Aorta (tissue), 5 donors: ENCODE results near the gene C11orf68. TPM values are rescaled to one million over a fixed set of nuclear protein-coding genes. Genes with fewer than 3 reads are reported as not detected.
"Not testable (repeated sequence)": the region's sequence is repeated elsewhere in the genome, so short reads cannot be mapped to it uniquely, and the experiment has no call there.

Source experiments
- ATAC-seq: fragments of 200-7000 bp; cut with Tn5 transposase; one replicate; pipeline ENCODE4 v1.9.1; 2022; ENCODE audit warnings: moderate library complexity; ENCODE audit not compliant: low FRiP score
- DNase-seq, 2 donors: peaks; one replicate each; pipeline ENCODE4 v3.0.0-alpha.2; 2020
- H3K27ac ChIP-seq, 2 donors: one replicate each; pipeline ENCODE4 v1.5.1; 2013; ENCODE audit warnings: low read length in 2 of 2, mild to moderate bottlenecking in 2 of 2, moderate library complexity in 2 of 2, control low read depth in 1 of 2, inconsistent platforms in 1 of 2, low read depth in 1 of 2
- H3K27me3 ChIP-seq, 2 donors: one replicate each; pipeline ENCODE4 v1.6.1; 2013; ENCODE audit warnings: control low read depth in 1 of 2, low read length in 1 of 2, mild to moderate bottlenecking in 1 of 2, moderate library complexity in 1 of 2; ENCODE audit not compliant: insufficient read depth in 2 of 2, control insufficient read depth in 1 of 2
- H3K36me3 ChIP-seq, 2 donors: one replicate each; pipeline ENCODE4 v1.6.1; 2013; ENCODE audit warnings: control low read depth in 1 of 2, low read length in 1 of 2, mild to moderate bottlenecking in 1 of 2; ENCODE audit not compliant: insufficient read depth in 2 of 2, control insufficient read depth in 1 of 2
- H3K4me1 ChIP-seq, 2 donors: one replicate each; pipeline ENCODE4 v1.6.1; 2013; ENCODE audit warnings: low read length in 2 of 2, control low read depth in 1 of 2, mild to moderate bottlenecking in 1 of 2, moderate library complexity in 1 of 2; ENCODE audit not compliant: insufficient read depth in 2 of 2, control insufficient read depth in 1 of 2
- H3K4me3 ChIP-seq, 2 donors: one replicate each; pipeline ENCODE4 v1.5.1; 2013; ENCODE audit warnings: low read length in 2 of 2, control low read depth in 1 of 2, mild to moderate bottlenecking in 1 of 2
- H3K9me3 ChIP-seq: one replicate; pipeline ENCODE4 v1.6.1; 2013; ENCODE audit warnings: mild to moderate bottlenecking, low read length; ENCODE audit not compliant: control insufficient read depth
- WGBS, 2 donors: extraction: QIAGEN DNeasy Blood & Tissue Kit; methylation state at CpG; one replicate each; pipeline ENCODE4 v1.1.7; 2013; 5-methylcytosine and 5-hydroxymethylcytosine counted together
- intact Hi-C, 2 donors: fragments of 100-400 bp; cut with DNase I; formaldehyde crosslinking; loops; one replicate each; pipeline versions ENCODE4 v1.14.2 to v1.15.0; 2022
- polyA plus RNA-seq, 2 donors: library from polyadenylated mRNA; stranded (reverse); fragments of 200-250 nt; gene quantifications; one replicate each; pipeline ENCODE4 v1.2.3, GENCODE V29; 2013
- total RNA-seq, 2 donors: library from RNA; stranded (reverse); fragmentation: NEBNext Ultra II Directional; extraction: Animal tissue kit (Norgen Biotek cat#: 25700); gene quantifications; one replicate each; pipeline ENCODE4 v1.2.1, GENCODE V29; 2021
- donor health status: healthy with polysubstance abuse.
- donor health status: Bipolar disorder and iron deficiency.
- donor health status: DM: no; HTN: no; CAD: no.
- donor health status: DM: no; HTN: no; CAD: no.
- donor health status: DM: yes; HTN: yes; CAD: no.

Gene C11orf68
- total and polyA plus RNA-seq, 4 donors: 34.9 to 55.3 (median 46.5) TPM

- 27 to 30% methylated on average over 26 to 28 of the region's 28 CpGs for WGBS, 2 donors
- Histone ChIP-seq H3K4me1 (no peaks in the 10 kb centered on the region), H3K36me3 (no peaks in the 10 kb centered on the region), H3K27me3 (no peaks in the 10 kb centered on the region), H3K4me3 (no peak overlapping the region), H3K27ac (peak overlapping the region in 1 of 2 donors; percentile 14), H3K9me3 (no peaks in the 10 kb centered on the region)
- intact Hi-C loops: no loop called here
- ATAC-seq (no peak), DNase-seq (no peak)
Measured at GRCh38 chr11:65898656-65899355, 20.1 kb downstream of the C11orf68 start.

GRCh38 chr11:65897020-65897471 is 21.8 kb downstream of the C11orf68 start:
- ATAC-seq: no peak
- Histone ChIP-seq H3K36me3 (no peaks in the 10 kb centered on the region), H3K27ac (peak overlapping the region in 1 of 2 donors; percentile 30), H3K4me3 (no peak overlapping the region), H3K4me1 (no peaks in the 10 kb centered on the region), H3K27me3 (no peaks in the 10 kb centered on the region), H3K9me3 (no peaks in the 10 kb centered on the region)
- WGBS, 2 donors: 54 to 63% methylated on average over 4 of the region's 4 CpGs
- intact Hi-C loops: no loop called here
- no peak for DNase-seq

- whole genome bisulfite sequencing, 2 donors: 94% methylated on average over 14 of the region's 14 CpGs
- H3K4me3 ChIP-seq: no peak overlapping the region
- ATAC-seq (no peak), DNase-seq (no peak)
- intact Hi-C loops: no loop called here
- H3K4me1 ChIP-seq: no peaks in the 10 kb centered on the region
- H3K27me3 ChIP-seq: peaks cover 0 to under 1% of the 10 kb centered on the region in 2 donors
- H3K27ac ChIP-seq: peak overlapping the region in 1 of 2 donors; percentile 30
- H3K36me3 ChIP-seq: no peaks in the 10 kb centered on the region
- H3K9me3 ChIP-seq: no peaks in the 10 kb centered on the region
Measured at GRCh38 chr11:65896034-65896999, 22.5 kb downstream of the C11orf68 start.

- Histone ChIP-seq H3K4me3 (no peak overlapping the region), H3K9me3 (no peaks in the 10 kb centered on the region), H3K27ac (no peak overlapping the region), H3K4me1 (no peaks in the 10 kb centered on the region), H3K27me3 (peaks cover 0 to 5% of the 10 kb centered on the region in 2 donors), H3K36me3 (no peaks in the 10 kb centered on the region)
- WGBS, 2 donors: 93 to 96% methylated on average over 5 of the region's 5 CpGs
- ATAC-seq (no peak), DNase-seq (no peak)
- intact Hi-C loops: no loop called here
Measured at GRCh38 chr11:65895482-65895981, 23.3 kb downstream of the C11orf68 start.

GRCh38 chr11:65894034-65894591 is 24.7 kb downstream of the C11orf68 start:
- ATAC-seq: no peak
- no peaks in the 10 kb centered on the region for H3K4me1 ChIP-seq
- no peaks in the 10 kb centered on the region for H3K36me3 ChIP-seq
- peaks cover 0 to 5% of the 10 kb centered on the region in 2 donors for H3K27me3 ChIP-seq
- H3K9me3 ChIP-seq: no peaks in the 10 kb centered on the region
- peak; percentile 75 to 82 for DNase-seq
- no peak overlapping the region for H3K4me3 ChIP-seq
- intact Hi-C loops: no loop called here
- peak overlapping the region in 1 of 2 donors; percentile 77 for H3K27ac ChIP-seq
- WGBS, 2 donors: 85 to 96% methylated on average over 16 of the region's 16 CpGs

GRCh38 chr11:65892661-65893317 is 26.1 kb downstream of the C11orf68 start:
- H3K4me1 ChIP-seq: no peaks in the 10 kb centered on the region
- no peaks in the 10 kb centered on the region for H3K36me3 ChIP-seq
- no peak overlapping the region for H3K4me3 ChIP-seq
- ATAC-seq: no peak
- peaks cover 0 to 5% of the 10 kb centered on the region in 2 donors for H3K27me3 ChIP-seq
- intact Hi-C loops: no loop called here
- peak overlapping the region in 1 of 2 donors; percentile 11 for H3K27ac ChIP-seq
- no peaks in the 10 kb centered on the region for H3K9me3 ChIP-seq
- WGBS, 2 donors: 75 to 76% methylated on average over 10 of the region's 10 CpGs
- DNase-seq: no peak

- intact Hi-C loops, H3K4me1 ChIP-seq, H3K27me3 ChIP-seq, H3K9me3 ChIP-seq, ATAC-seq, DNase-seq, H3K36me3 ChIP-seq, H3K4me3 ChIP-seq: not testable (repeated sequence)
- H3K27ac ChIP-seq: peak overlapping the region in 1 of 2 donors; percentile 98
- WGBS, 2 donors: 60% methylated on average over 5 of the region's 5 CpGs
Measured at GRCh38 chr11:65892137-65892540, 26.7 kb downstream of the C11orf68 start.
